ENCODE data around the gene SP7.

GRCh38 chr12:53380794-53381730 is 44.9 kb upstream of the SP7 start:
- TF ChIP-seq TAF1 (IDR thresholded peaks at IDR 0.05; ENCODE audit: borderline replicate concordance, insufficient read depth, low read length) (no peak), REST (IDR thresholded peaks at IDR 0.05; ENCODE audit: insufficient read depth in 1 of 2, low read depth in 2 of 2, low read length in 2 of 2) (no peak), SIN3A (IDR thresholded peaks at IDR 0.05; ENCODE audit: borderline replicate concordance, insufficient read depth, low read length) (no peak), POLR2AphosphoS5 (IDR thresholded peaks at IDR 0.05; ENCODE audit: low read depth, low read length) (no peak), FOXP2 (optimal IDR thresholded peaks at IDR 0.05; ENCODE audit: borderline replicate concordance, extremely low read depth, extremely low read length, insufficient read depth) (no peak)
